ENCODE results near the gene PPFIBP2. TPM values are rescaled to one million over a fixed set of nuclear protein-coding genes. Genes with fewer than 3 reads are reported as not detected.

The PPFIBP2 gene
- total and polyA plus RNA-seq, 9 donors, result 40.9 to 72.5 (median 52.1) TPM

DNA sequence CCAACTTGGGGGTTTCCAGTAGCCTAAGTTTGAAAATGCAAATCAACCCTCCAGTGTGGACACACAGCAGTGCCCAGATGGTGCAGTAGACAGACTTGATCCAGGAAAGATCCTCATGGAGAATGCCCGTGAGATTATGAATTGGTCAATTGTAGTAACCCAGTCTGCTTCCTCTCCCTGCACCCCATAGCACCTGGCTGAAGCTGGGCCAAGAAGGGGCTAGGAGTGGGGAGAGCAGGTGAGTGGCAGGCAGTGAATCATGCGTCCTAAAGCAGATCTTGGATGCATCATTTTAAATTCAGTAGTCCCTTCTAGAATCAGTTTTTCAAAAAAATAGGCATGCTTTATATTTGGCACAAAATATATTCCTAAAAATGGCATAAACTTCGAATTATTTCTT lies 107.3 kb downstream of the PPFIBP2 start:
- WGBS (ENCODE audit: insufficient coverage), result 80% methylated on average over 1 of the region's 3 CpGs
- H3K9me3 ChIP-seq (replicated peaks; ENCODE audit: control insufficient read depth, low read depth, low read length), result no peaks in the 10 kb centered on the region
- H3K4me1 ChIP-seq (ENCODE audit: control insufficient read depth, insufficient read depth, low read length), result no peaks in the 10 kb centered on the region
- no peaks in the 10 kb centered on the region for H3K27me3 ChIP-seq (ENCODE audit: control insufficient read depth, insufficient read depth, low read length)
- no peak overlapping the region for H3K4me3 ChIP-seq (ENCODE audit: low read length)
- no peak overlapping the region for H3K27ac ChIP-seq (ENCODE audit: low read length)
- DNase-seq, result no peak
- peaks cover 20% of the 10 kb centered on the region for H3K36me3 ChIP-seq (ENCODE audit: control insufficient read depth, insufficient read depth, low read length)

DNA sequence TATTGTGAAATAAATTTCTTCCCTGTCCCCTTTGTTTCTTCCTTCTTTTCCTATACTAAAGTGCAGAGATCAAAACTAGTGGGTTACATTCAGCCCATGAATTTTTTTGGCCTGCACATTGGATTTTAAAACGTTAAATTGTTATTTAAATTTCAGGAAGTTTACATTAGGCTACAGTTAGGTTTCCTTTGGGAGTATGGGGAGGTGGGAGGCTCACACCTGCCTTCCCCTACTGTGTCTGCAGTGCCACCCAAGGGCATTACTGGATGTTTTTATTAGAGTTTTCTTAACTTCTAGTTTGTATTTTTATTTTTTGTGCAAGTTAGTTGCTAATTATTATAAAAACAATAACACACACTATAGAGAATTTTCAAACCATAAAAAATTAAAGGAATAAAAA lies 107.8 kb downstream of the PPFIBP2 start:
- peaks cover 20% of the 10 kb centered on the region for H3K36me3 ChIP-seq (ENCODE audit: control insufficient read depth, insufficient read depth, low read length)
- no CpG with 5 or more reads among the region's 1 CpG for WGBS (ENCODE audit: insufficient coverage)

DNA sequence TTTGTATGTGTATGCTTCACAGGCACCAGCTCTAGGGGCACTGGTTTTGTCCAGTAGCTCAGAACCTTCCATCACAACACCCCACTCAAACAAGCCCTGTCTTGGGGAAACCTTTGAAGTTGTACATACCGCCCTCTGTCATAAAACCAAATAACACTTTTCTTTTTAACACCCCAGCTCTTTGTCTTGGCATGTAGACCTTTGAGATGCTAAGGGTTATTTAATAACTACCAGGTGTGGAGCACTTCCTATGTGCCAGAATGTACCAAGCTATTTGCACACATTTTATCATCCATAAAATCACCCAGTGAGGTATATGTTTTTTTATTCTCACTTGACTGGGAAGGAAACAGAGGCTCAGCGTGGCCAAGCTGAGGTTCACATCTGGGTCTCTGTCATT lies 108.9 kb downstream of the PPFIBP2 start:
- no peaks in the 10 kb centered on the region for H3K4me1 ChIP-seq (ENCODE audit: control insufficient read depth, insufficient read depth, low read length)
- WGBS (ENCODE audit: insufficient coverage), result 60% methylated on average over 1 of the region's 2 CpGs
- no peaks in the 10 kb centered on the region for H3K9me3 ChIP-seq (replicated peaks; ENCODE audit: control insufficient read depth, low read depth, low read length)
- H3K36me3 ChIP-seq (ENCODE audit: control insufficient read depth, insufficient read depth, low read length), result peaks cover 22% of the 10 kb centered on the region
- H3K4me3 ChIP-seq (ENCODE audit: low read length), result no peak overlapping the region
- no peaks in the 10 kb centered on the region for H3K27me3 ChIP-seq (ENCODE audit: control insufficient read depth, insufficient read depth, low read length)
- H3K27ac ChIP-seq (ENCODE audit: low read length), result no peak overlapping the region
- no peak for DNase-seq

More for the DNA sequence above, 107.8 kb downstream of the PPFIBP2 start:
- Histone ChIP-seq H3K27me3 (ENCODE audit: control insufficient read depth, insufficient read depth, low read length) (no peaks in the 10 kb centered on the region), H3K4me1 (ENCODE audit: control insufficient read depth, insufficient read depth, low read length) (no peaks in the 10 kb centered on the region), H3K27ac (ENCODE audit: low read length) (no peak overlapping the region), H3K9me3 (replicated peaks; ENCODE audit: control insufficient read depth, low read depth, low read length) (no peaks in the 10 kb centered on the region), H3K4me3 (ENCODE audit: low read length) (no peak overlapping the region)
- DNase-seq, result no peak

DNA sequence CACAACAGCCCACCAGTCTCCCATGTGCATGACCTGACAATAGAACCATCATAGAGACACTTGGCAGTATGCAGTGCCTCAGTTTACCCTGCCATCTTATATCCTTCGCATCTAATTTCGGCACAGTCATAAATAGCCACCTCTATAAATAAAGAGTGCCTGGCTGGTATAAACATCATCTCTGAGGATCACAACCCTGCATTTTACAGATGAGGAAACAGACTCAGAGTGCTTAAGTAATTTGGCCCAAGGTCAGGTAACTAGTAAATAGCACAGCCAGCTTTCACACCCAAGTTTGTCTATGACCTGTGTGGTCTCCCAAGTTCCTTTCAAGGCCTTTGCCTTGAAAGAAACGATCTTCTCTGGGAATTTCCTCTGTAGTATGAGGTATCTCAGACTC lies 114.9 kb downstream of the PPFIBP2 start:
- no peak overlapping the region for H3K4me3 ChIP-seq (ENCODE audit: low read length)
- H3K27ac ChIP-seq (ENCODE audit: low read length), result no peak overlapping the region
- H3K9me3 ChIP-seq (replicated peaks; ENCODE audit: control insufficient read depth, low read depth, low read length), result no peaks in the 10 kb centered on the region
- no CpG with 5 or more reads among the region's 3 CpGs for WGBS (ENCODE audit: insufficient coverage)
- no peak for DNase-seq
- no peaks in the 10 kb centered on the region for H3K4me1 ChIP-seq (ENCODE audit: control insufficient read depth, insufficient read depth, low read length)
- peaks cover 46% of the 10 kb centered on the region for H3K36me3 ChIP-seq (ENCODE audit: control insufficient read depth, insufficient read depth, low read length)
- no peaks in the 10 kb centered on the region for H3K27me3 ChIP-seq (ENCODE audit: control insufficient read depth, insufficient read depth, low read length)

- 88% methylated on average over 2 of the region's 2 CpGs for WGBS (ENCODE audit: insufficient coverage)
- Histone ChIP-seq H3K27me3 (ENCODE audit: control insufficient read depth, insufficient read depth, low read length) (no peaks in the 10 kb centered on the region), H3K4me3 (ENCODE audit: low read length) (no peak overlapping the region), H3K36me3 (ENCODE audit: control insufficient read depth, insufficient read depth, low read length) (peaks cover 58% of the 10 kb centered on the region), H3K4me1 (ENCODE audit: control insufficient read depth, insufficient read depth, low read length) (peaks cover 2% of the 10 kb centered on the region), H3K9me3 (replicated peaks; ENCODE audit: control insufficient read depth, low read depth, low read length) (no peaks in the 10 kb centered on the region), H3K27ac (ENCODE audit: low read length) (no peak overlapping the region)
- no peak for DNase-seq
These were observed 116.2 kb downstream of the PPFIBP2 start for GRCh38 chr11:7630002-7630401.

DNA sequence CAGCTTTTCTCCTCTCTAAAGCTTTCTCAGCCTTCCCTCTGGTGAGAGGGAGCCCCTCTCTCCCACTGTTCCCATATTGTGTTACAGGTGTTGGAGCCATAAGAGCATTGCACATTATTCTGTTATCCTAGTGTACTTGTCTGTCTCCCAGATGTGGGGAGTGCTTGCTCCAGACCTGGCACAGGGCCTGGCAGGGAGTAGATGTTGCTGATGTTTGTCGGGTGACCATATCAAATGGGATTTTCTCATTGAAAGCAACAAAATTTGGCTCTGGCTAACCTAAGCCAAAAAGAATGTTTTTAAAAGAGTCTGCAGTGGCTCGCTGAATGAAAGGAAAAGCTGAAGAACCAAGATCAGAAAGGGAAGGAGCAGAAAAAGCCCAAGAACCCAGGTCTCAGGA lies 118.4 kb downstream of the PPFIBP2 start:
- Histone ChIP-seq H3K27ac (ENCODE audit: low read length) (no peak overlapping the region), H3K4me1 (ENCODE audit: control insufficient read depth, insufficient read depth, low read length) (peaks cover 5% of the 10 kb centered on the region)
- WGBS (ENCODE audit: insufficient coverage), result 64% methylated on average over 2 of the region's 2 CpGs

DNA sequence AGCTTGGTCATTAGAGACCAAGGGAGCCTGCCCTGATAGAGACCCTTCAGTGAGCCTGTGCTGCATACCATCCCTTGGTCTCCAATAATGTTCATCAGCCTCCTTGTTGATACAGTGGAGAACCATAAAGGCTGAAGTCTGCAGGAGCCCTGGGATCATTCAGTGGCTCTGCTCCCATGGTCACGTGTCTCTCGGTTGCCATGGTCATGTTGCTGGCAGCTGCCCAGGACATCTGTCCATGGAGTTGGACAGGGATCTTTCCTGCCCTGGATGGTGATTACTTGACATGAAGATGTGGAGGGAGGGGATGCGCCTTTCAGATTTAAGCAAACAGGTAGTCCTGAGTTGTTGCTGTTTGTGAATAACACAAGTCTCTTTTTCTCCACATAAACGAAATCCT lies 121.3 kb downstream of the PPFIBP2 start:
- H3K9me3 ChIP-seq (replicated peaks; ENCODE audit: control insufficient read depth, low read depth, low read length), result no peaks in the 10 kb centered on the region
- no peak overlapping the region for H3K4me3 ChIP-seq (ENCODE audit: low read length)
- H3K27me3 ChIP-seq (ENCODE audit: control insufficient read depth, insufficient read depth, low read length), result no peaks in the 10 kb centered on the region
- H3K27ac ChIP-seq (ENCODE audit: low read length), result no peak overlapping the region
- 63% methylated on average over 2 of the region's 4 CpGs for WGBS (ENCODE audit: insufficient coverage)
- DNase-seq, result peak; percentile 52
- H3K36me3 ChIP-seq (ENCODE audit: control insufficient read depth, insufficient read depth, low read length), result peaks cover 60% of the 10 kb centered on the region
- H3K4me1 ChIP-seq (ENCODE audit: control insufficient read depth, insufficient read depth, low read length), result peaks cover 8% of the 10 kb centered on the region

More for the DNA sequence above, 118.4 kb downstream of the PPFIBP2 start:
- H3K27me3 ChIP-seq (ENCODE audit: control insufficient read depth, insufficient read depth, low read length), result no peaks in the 10 kb centered on the region
- DNase-seq, result no peak
- no peaks in the 10 kb centered on the region for H3K9me3 ChIP-seq (replicated peaks; ENCODE audit: control insufficient read depth, low read depth, low read length)
- H3K4me3 ChIP-seq (ENCODE audit: low read length), result no peak overlapping the region
- peaks cover 69% of the 10 kb centered on the region for H3K36me3 ChIP-seq (ENCODE audit: control insufficient read depth, insufficient read depth, low read length)

DNA sequence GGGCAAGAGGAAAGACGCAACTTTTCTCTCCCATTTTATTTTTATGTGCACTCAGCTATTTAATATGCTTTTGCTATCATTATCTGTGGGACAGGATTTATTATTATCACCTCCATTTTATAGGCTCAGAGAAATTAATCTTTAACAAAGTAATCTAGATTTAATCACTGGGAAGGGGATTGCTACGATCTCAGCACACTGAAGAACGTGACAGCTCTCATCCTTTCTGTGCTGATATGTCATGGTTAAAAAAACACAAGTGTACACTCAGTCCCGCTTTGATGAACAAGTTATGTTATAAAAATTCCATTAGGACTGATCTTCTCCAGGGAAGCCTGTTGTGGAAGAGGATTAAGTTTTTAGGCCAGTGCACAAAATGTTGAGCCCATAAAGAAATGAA lies 121.9 kb downstream of the PPFIBP2 start:
- H3K27ac ChIP-seq (ENCODE audit: low read length), result no peak overlapping the region
- no CpG with 5 or more reads among the region's 4 CpGs for WGBS (ENCODE audit: insufficient coverage)
- peaks cover 64% of the 10 kb centered on the region for H3K36me3 ChIP-seq (ENCODE audit: control insufficient read depth, insufficient read depth, low read length)
- DNase-seq, result no peak
- no peak overlapping the region for H3K4me3 ChIP-seq (ENCODE audit: low read length)
- peaks cover 8% of the 10 kb centered on the region for H3K4me1 ChIP-seq (ENCODE audit: control insufficient read depth, insufficient read depth, low read length)
- no peaks in the 10 kb centered on the region for H3K27me3 ChIP-seq (ENCODE audit: control insufficient read depth, insufficient read depth, low read length)
- H3K9me3 ChIP-seq (replicated peaks; ENCODE audit: control insufficient read depth, low read depth, low read length), result no peaks in the 10 kb centered on the region

GRCh38 chr11:7636350-7636749 lies 122.6 kb downstream of the PPFIBP2 start:
- no peaks in the 10 kb centered on the region for H3K27me3 ChIP-seq (ENCODE audit: control insufficient read depth, insufficient read depth, low read length)
- no peaks in the 10 kb centered on the region for H3K9me3 ChIP-seq (replicated peaks; ENCODE audit: control insufficient read depth, low read depth, low read length)
- H3K4me3 ChIP-seq (ENCODE audit: low read length), result no peak overlapping the region
- H3K36me3 ChIP-seq (ENCODE audit: control insufficient read depth, insufficient read depth, low read length), result peaks cover 66% of the 10 kb centered on the region
- H3K4me1 ChIP-seq (ENCODE audit: control insufficient read depth, insufficient read depth, low read length), result peaks cover 8% of the 10 kb centered on the region
- no peak for DNase-seq
- 80% methylated on average over 2 of the region's 6 CpGs for WGBS (ENCODE audit: insufficient coverage)
- H3K27ac ChIP-seq (ENCODE audit: low read length), result no peak overlapping the region

GRCh38 chr11:7637447-7638157 lies 123.8 kb downstream of the PPFIBP2 start:
- WGBS (ENCODE audit: insufficient coverage), result 47% methylated on average over 6 of the region's 7 CpGs
- DNase-seq, result peak; percentile 97
- peak overlapping the region; percentile 87 for H3K27ac ChIP-seq (ENCODE audit: low read length)
- H3K4me3 ChIP-seq (ENCODE audit: low read length), result no peak overlapping the region
- peaks cover 8% of the 10 kb centered on the region for H3K4me1 ChIP-seq (ENCODE audit: control insufficient read depth, insufficient read depth, low read length)
- H3K36me3 ChIP-seq (ENCODE audit: control insufficient read depth, insufficient read depth, low read length), result peaks cover 65% of the 10 kb centered on the region
- no peaks in the 10 kb centered on the region for H3K27me3 ChIP-seq (ENCODE audit: control insufficient read depth, insufficient read depth, low read length)
- no peaks in the 10 kb centered on the region for H3K9me3 ChIP-seq (replicated peaks; ENCODE audit: control insufficient read depth, low read depth, low read length)
